GM12875 (cell line): ENCODE results near the gene BABAM1.
A peak's percentile ranks its signal among the peaks of the same experiment; 100 is the strongest.

Experiments used
- H3K4me3 ChIP-seq: one replicate; pipeline ENCODE4 v1.5.1; 2011; ENCODE audit warnings: low read depth, low read length, control low read depth
- CTCF ChIP-seq: IDR thresholded peaks from 2 replicates; pipeline ENCODE4 v1.5.1; 2011; ENCODE audit warnings: low read depth, mild to moderate bottlenecking, control low read depth, inconsistent platforms, low read length, moderate library complexity, borderline replicate concordance; ENCODE audit not compliant: insufficient read depth

Gene BABAM1

GRCh38 chr19:17275441-17276175, 8.4 kb downstream of the BABAM1 start:
- TF ChIP-seq CTCF: no peak
- H3K4me3 ChIP-seq: no peak overlapping the region

GRCh38 chr19:17279436-17279835, 12.2 kb downstream of the BABAM1 start:
- no peak overlapping the region for H3K4me3 ChIP-seq
- TF ChIP-seq CTCF: no peak

- TF ChIP-seq CTCF: no peak
- peak within 1 kb of the TSS; percentile 70 for H3K4me3 ChIP-seq
Observed at GRCh38 chr19:17281391-17282304, 14.4 kb downstream of the BABAM1 start, which contains the start of gene ANKLE1. Gene ANKLE1 (plus strand): TSS chr19:17281901. CDS start chr19:17281921, 20 bp downstream.

GRCh38 chr19:17282488-17283125, 15.4 kb downstream of the BABAM1 start:
- H3K4me3 ChIP-seq: peak overlapping the region; percentile 70
- TF ChIP-seq CTCF: peak; percentile 94

GRCh38 chr19:17283504-17283996, 16.3 kb downstream of the BABAM1 start:
- TF ChIP-seq CTCF: no peak
- no peak overlapping the region for H3K4me3 ChIP-seq

GRCh38 chr19:17285415-17286135, 18.3 kb downstream of the BABAM1 start:
- H3K4me3 ChIP-seq: no peak overlapping the region
- no peak for TF ChIP-seq CTCF
